Mucosa of rectum (tissue), 2 donors: ENCODE data around the gene ZBTB21.

Source experiments
- H3K27ac ChIP-seq, 2 donors: one replicate each; pipeline ENCODE4 v1.7.0; 2013; ENCODE audit warnings: inconsistent platforms in 2 of 2, low read depth in 2 of 2, low read length in 2 of 2
- H3K27me3 ChIP-seq, 2 donors: one replicate each; pipeline ENCODE4 v1.7.0; 2013; ENCODE audit warnings: low read length in 2 of 2; ENCODE audit not compliant: control insufficient read depth in 2 of 2, insufficient read depth in 2 of 2
- H3K36me3 ChIP-seq, 2 donors: one replicate each; pipeline ENCODE4 v1.7.0; 2013; ENCODE audit warnings: low read length in 2 of 2; ENCODE audit not compliant: control insufficient read depth in 2 of 2, insufficient read depth in 2 of 2
- H3K4me1 ChIP-seq, 2 donors: one replicate each; pipeline ENCODE4 v1.7.0; 2013; ENCODE audit warnings: low read length in 2 of 2, mild to moderate bottlenecking in 1 of 2; ENCODE audit not compliant: control insufficient read depth in 2 of 2, insufficient read depth in 2 of 2
- H3K4me3 ChIP-seq, 2 donors: one replicate each; pipeline ENCODE4 v1.7.0; 2013; ENCODE audit warnings: low read length in 2 of 2
- H3K9ac ChIP-seq, 2 donors: one replicate each; pipeline ENCODE4 v1.7.0; 2013; ENCODE audit warnings: low read length in 2 of 2, low read depth in 1 of 2, mild to moderate bottlenecking in 1 of 2
- H3K9me3 ChIP-seq, 2 donors: one replicate each; pipeline ENCODE4 v1.7.0; 2013; ENCODE audit warnings: low read length in 2 of 2; ENCODE audit not compliant: control insufficient read depth in 2 of 2
- donor health status: healthy.
- donor health status: Normal muscosa, but diverticular disease.

ZBTB21 gene

DNA sequence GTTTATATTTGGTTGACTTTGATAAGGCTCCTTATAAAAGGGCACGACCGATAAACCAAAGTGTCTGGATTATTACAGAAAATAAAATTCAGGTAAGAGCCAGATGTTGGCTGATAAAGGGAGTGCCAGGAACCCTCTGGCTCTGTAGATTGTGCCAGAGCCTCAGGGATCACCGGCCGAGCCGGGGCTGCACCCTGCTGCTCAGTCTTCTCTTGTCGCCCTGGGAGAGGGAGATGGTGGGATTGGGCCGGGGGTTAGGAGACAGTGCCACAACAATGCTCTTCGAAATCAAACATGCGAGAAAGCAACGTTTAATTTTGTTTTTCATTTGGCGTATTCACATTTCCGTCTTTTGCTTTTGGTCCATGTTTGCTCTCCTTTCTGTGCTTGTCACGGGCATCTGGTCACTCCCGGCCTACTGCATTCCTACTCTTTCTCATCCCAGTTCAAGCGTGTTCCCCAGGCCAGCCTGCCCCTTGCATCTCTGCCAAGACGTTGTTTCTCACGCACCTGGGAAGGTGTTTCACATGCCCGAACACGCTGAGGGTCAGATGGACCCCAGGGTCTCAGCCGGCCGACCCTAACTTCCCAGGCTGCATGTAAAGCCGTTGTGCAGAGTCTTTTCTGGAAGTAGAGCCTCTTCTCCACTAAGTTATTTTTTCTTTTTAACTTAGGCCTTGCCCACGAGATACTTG lies 37.5 kb downstream of the ZBTB21 start:
- Histone ChIP-seq H3K4me3 (no peak overlapping the region), H3K9me3 (no peaks in the 10 kb centered on the region), H3K36me3 (no peaks in the 10 kb centered on the region), H3K27ac (no peak overlapping the region), H3K27me3 (no peaks in the 10 kb centered on the region), H3K9ac (no peak overlapping the region), H3K4me1 (peaks cover 11 to 12% of the 10 kb centered on the region in 2 donors)

DNA sequence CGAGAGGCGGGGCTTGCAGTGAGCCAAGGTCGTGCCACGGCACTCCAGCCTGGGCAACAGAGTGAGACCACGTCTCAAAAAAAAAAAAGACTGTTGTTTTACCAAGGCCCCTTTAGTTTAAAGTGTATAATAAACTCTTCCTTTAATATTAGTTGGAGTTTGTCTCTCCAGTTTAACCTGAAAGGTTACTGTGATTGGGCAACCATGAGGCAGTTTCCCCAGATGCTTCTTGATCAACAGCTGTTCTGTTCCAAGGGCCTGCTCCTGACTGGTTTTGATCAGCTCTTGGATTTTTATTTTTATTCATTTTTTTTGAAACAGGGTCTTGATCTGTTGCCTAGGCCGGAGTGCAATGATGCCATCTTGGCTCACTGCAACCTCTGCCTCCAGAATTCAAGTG lies 38.3 kb downstream of the ZBTB21 start:
- H3K9ac ChIP-seq, result no peak overlapping the region
- no peaks in the 10 kb centered on the region for H3K9me3 ChIP-seq
- no peaks in the 10 kb centered on the region for H3K36me3 ChIP-seq
- no peak overlapping the region for H3K27ac ChIP-seq
- no peak overlapping the region for H3K4me3 ChIP-seq
- H3K4me1 ChIP-seq, result peaks cover 11 to 12% of the 10 kb centered on the region in 2 donors
- H3K27me3 ChIP-seq, result no peaks in the 10 kb centered on the region

GRCh38 chr21:41970751-41971653 lies 39.2 kb downstream of the ZBTB21 start:
- no peak overlapping the region for H3K27ac ChIP-seq
- no peaks in the 10 kb centered on the region for H3K36me3 ChIP-seq
- no peak overlapping the region for H3K4me3 ChIP-seq
- H3K27me3 ChIP-seq, result no peaks in the 10 kb centered on the region
- no peak overlapping the region for H3K9ac ChIP-seq
- H3K9me3 ChIP-seq, result no peaks in the 10 kb centered on the region
- H3K4me1 ChIP-seq, result peaks cover 11 to 12% of the 10 kb centered on the region in 2 donors

- Histone ChIP-seq H3K9me3 (no peaks in the 10 kb centered on the region), H3K36me3 (no peaks in the 10 kb centered on the region), H3K27ac (no peak overlapping the region), H3K4me3 (no peak overlapping the region), H3K27me3 (no peaks in the 10 kb centered on the region), H3K4me1 (peaks cover 11 to 12% of the 10 kb centered on the region in 2 donors), H3K9ac (no peak overlapping the region)
These were observed 40.1 kb downstream of the ZBTB21 start for GRCh38 chr21:41970106-41970391.

DNA sequence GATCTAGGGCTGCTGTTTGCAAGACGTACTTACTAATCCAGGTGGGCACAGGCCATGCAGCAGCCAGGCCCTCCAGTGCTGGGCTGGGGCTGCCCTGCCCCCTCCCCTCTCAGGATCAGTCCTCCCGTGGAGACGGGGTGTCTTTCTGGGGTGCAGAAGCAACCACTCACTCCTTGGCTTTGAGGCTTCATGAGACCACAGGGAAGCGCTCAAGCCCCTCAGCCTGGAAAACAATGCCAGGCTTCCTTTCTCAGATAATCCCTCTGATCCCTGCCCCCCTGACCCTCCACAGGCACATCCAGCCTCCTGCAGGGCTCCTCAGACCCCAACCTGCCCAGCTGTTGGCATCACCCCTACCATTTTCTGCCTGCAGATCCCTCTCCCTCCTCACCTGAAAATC lies 42.5 kb downstream of the ZBTB21 start:
- no peaks in the 10 kb centered on the region for H3K9me3 ChIP-seq
- H3K4me1 ChIP-seq, result no peaks in the 10 kb centered on the region
- H3K9ac ChIP-seq, result no peak overlapping the region
- no peaks in the 10 kb centered on the region for H3K36me3 ChIP-seq
- H3K27ac ChIP-seq, result no peak overlapping the region
- H3K27me3 ChIP-seq, result no peaks in the 10 kb centered on the region
- no peak overlapping the region for H3K4me3 ChIP-seq

GRCh38 chr21:41966872-41967621 lies 43.1 kb downstream of the ZBTB21 start:
- H3K9me3 ChIP-seq, result no peaks in the 10 kb centered on the region
- H3K27me3 ChIP-seq, result no peaks in the 10 kb centered on the region
- no peak overlapping the region for H3K4me3 ChIP-seq
- no peak overlapping the region for H3K9ac ChIP-seq
- H3K36me3 ChIP-seq, result no peaks in the 10 kb centered on the region
- no peaks in the 10 kb centered on the region for H3K4me1 ChIP-seq
- no peak overlapping the region for H3K27ac ChIP-seq

- Histone ChIP-seq H3K9ac (no peak overlapping the region), H3K27ac (no peak overlapping the region), H3K27me3 (peaks cover 0 to 1% of the 10 kb centered on the region in 2 donors), H3K9me3 (no peaks in the 10 kb centered on the region), H3K4me3 (no peak overlapping the region), H3K36me3 (no peaks in the 10 kb centered on the region), H3K4me1 (no peaks in the 10 kb centered on the region)
These were observed 43.9 kb downstream of the ZBTB21 start for GRCh38 chr21:41966041-41966833.

- H3K4me3 ChIP-seq, result no peak overlapping the region
- H3K4me1 ChIP-seq, result no peaks in the 10 kb centered on the region
- no peak overlapping the region for H3K9ac ChIP-seq
- H3K36me3 ChIP-seq, result no peaks in the 10 kb centered on the region
- no peaks in the 10 kb centered on the region for H3K9me3 ChIP-seq
- H3K27me3 ChIP-seq, result peaks cover 0 to 2% of the 10 kb centered on the region in 2 donors
- H3K27ac ChIP-seq, result no peak overlapping the region
These were observed 44.6 kb downstream of the ZBTB21 start for GRCh38 chr21:41965461-41966013.

DNA sequence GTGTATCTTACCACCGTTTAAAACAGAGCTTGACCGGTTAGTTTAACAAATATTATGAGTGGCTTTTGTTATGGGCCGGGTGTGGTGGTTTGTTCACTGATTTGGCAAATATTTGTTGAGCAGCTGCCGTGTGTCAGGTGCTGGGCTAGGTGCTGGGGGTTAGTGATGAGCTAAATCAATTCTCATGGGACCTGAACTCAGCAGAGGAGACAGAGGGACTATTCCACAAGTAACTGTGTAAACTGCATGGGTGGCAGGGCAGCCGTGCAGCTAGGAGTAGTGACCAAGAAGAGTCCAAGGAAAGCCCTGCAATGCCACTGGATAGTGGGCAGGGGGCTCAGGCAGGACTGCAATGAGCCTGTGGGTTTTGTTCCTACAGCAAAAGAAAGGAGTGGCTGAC lies 45.1 kb downstream of the ZBTB21 start:
- H3K36me3 ChIP-seq, result no peaks in the 10 kb centered on the region
- H3K4me3 ChIP-seq, result no peak overlapping the region
- H3K27me3 ChIP-seq, result peaks cover 0 to 2% of the 10 kb centered on the region in 2 donors
- H3K27ac ChIP-seq, result no peak overlapping the region
- no peaks in the 10 kb centered on the region for H3K4me1 ChIP-seq
- H3K9ac ChIP-seq, result no peak overlapping the region
- H3K9me3 ChIP-seq, result no peaks in the 10 kb centered on the region
